Vagina (tissue), 2 donors: ENCODE results near the gene C1orf115.

Experiments used
- CTCF ChIP-seq, 3 experiments: fragments of 450-650 bp in 2 of 3; fragments of 200-600 bp in 1 of 3; sonication (generic) in 1 of 3; IDR thresholded peaks; one replicate each; pipeline ENCODE4 v1.5.1; 2017 to 2019; ENCODE audit warnings: antibody characterized with exemption in 3 of 3, mild to moderate bottlenecking in 2 of 3, moderate library complexity in 2 of 3
- POLR2A ChIP-seq, 2 donors: fragments of 450-650 bp; IDR thresholded peaks; one replicate each; pipeline ENCODE4 v1.6.1; 2017; ENCODE audit warnings: antibody characterized with exemption in 2 of 2, mild to moderate bottlenecking in 2 of 2, moderate library complexity in 2 of 2

GRCh38 chr1:220726634-220727033, 36.5 kb downstream of the C1orf115 start:
- TF ChIP-seq CTCF (IDR thresholded peaks at IDR 0.05) = no peak
- no peak for TF ChIP-seq POLR2A (IDR thresholded peaks at IDR 0.05)
